ENCODE results near the gene OR6C76. TPM values are rescaled to one million over a fixed set of nuclear protein-coding genes. Genes with fewer than 3 reads are reported as not detected.
"Not testable (repeated sequence)": the region's sequence is repeated elsewhere in the genome, so short reads cannot be mapped to it uniquely, and the experiment has no call there.

Gene OR6C76
- total RNA-seq: under 1 TPM in 1 of 8 experiments, not detected in 7; 0.33 TPM

DNA sequence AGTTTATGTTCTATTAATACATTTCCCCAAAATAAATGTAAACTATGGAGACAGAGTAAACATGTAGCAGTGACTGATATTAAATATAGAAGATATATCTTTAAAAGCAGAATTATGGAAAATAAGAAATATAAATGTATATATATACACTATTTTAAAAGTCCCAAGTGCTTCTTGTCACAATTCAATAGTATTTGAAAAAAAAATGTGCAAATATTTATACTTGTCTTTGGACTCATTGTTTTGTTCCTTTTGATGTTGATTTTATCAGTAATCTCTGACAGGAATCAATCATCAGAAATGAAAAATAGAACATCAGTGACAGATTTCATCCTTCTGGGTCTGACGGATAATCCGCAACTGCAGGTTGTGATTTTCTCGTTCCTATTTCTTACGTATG, at the start of gene OR6C76:
TSS of gene OR6C76 (plus strand) at position 301 of the 400 bp plus-strand sequence. CDS start at position 301, 0 bp downstream.
- WGBS, 10 experiments: 47 to 100% (median 94%) methylated on average over 1 to 4 of the region's 4 CpGs; no CpG with 5 or more reads in 1 of the 10 experiments
- Histone ChIP-seq H3K27ac (no peak within 1 kb of the TSS), H3K4me3 (no peak within 1 kb of the TSS), H3K4me1 (replicated peaks in 1 of 2) (no peaks in the 10 kb centered on the region)
- no peak for ATAC-seq (replicated peaks in 6 of 8)
- in situ Hi-C loops (cut with MboI; ENCODE audit: low pct_unique_long_range_greater_than_20kb in 2 of 9, low sequenced_read_pairs in 9 of 9, unreplicated experiment in 9 of 9): no loop called here

DNA sequence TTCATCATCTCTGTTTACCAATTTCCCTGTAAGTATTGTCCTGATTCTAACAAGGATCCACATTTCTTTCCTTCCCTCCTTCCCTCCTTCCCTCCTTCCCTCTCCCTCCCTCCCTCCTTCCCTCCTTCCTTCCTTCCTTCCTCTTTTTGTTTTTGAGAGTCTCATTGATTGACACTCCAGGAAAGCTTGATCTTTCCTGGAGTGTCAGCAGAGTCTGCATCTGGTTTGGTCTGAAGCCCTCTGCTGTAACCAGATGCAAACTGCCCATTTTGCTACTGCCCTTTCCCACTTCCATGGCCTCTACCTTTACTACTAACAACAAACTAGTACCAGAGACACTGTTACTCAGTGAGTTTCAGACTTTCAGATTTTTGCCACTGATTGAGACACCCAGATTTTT, 40.2 kb upstream of the OR6C76 start:
- ATAC-seq (replicated peaks in 6 of 8): no peak
- in situ Hi-C loops (cut with MboI; ENCODE audit: low pct_unique_long_range_greater_than_20kb in 2 of 9, low sequenced_read_pairs in 9 of 9, unreplicated experiment in 9 of 9): no loop called here

DNA sequence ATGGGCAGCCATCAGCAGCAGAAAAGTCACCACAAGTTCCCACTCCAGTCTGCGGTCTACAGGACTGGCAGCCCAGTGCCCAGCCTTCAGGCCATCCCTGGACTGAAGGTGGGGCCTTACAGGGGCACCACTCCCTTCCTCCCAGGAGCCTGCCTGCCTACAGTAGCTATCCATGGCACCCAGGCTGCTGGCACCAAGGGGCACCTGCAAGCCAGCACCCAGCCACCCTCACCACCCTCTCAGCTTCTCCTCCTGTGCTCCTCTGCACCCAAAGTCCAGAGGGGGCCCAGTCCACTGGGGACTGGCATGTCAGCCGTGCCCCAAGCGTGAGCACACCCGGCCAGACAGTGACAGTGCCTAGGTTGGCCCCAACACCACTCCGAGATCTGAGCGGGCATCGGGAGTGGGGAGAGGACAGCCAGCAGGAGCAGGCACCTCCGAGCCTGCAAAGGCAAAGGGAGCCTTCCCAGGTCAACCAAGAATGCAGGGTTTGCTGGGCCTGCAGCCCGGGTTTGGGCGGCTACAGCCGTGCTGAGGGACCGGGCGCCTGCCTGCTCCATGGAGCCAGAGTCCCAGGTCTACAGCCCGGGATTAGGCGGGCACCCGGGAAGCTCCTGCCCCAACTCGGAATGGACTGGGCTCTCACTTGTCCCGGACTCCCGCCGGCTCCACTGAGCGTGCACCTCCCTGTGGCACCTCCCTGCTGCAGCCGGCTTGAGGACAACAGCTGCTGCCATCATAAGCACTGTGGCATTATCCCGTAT, 33.8 kb upstream of the OR6C76 start:
- 10 to 100% (median 63%) methylated on average over 1 to 8 of the region's 23 CpGs; no CpG with 5 or more reads in 4 of the 10 experiments for WGBS, 10 experiments
- no peak for ATAC-seq (replicated peaks in 6 of 8)

More for the DNA sequence above, 40.2 kb upstream of the OR6C76 start:
- Histone ChIP-seq H3K4me3 (no peak overlapping the region), H3K4me1 (replicated peaks in 1 of 2) (no peaks in the 10 kb centered on the region), H3K27ac (no peak overlapping the region)

DNA sequence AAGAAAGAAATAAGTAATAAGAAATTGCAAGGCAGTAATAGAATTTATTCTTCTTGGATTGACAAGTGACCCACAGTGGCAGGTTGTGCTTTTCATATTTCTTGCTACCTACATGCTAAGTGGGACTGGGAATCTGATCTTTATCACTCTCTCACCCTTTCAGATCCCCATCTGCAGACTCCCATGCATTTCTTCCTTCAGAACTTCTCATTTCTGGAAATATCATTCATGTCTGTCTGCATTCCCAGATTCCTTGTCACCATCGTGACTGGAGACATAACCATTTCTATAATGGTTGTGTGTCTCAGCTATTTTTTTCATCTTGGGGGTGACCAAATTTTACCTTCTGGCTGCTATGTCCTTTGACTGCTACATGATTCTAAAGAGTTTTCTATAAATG, 29.7 kb upstream of the OR6C76 start:
- no peak for ATAC-seq (replicated peaks in 6 of 8)
- Histone ChIP-seq H3K4me3 (no peak overlapping the region), H3K27ac (no peak overlapping the region), H3K4me1 (replicated peaks in 1 of 2) (no peaks in the 10 kb centered on the region)
- 0 to 100% (median 61%) methylated on average over 1 of the region's 1 CpG; no CpG with 5 or more reads in 2 of the 10 experiments for WGBS, 10 experiments
- in situ Hi-C loops (cut with MboI; ENCODE audit: low pct_unique_long_range_greater_than_20kb in 2 of 9, low sequenced_read_pairs in 9 of 9, unreplicated experiment in 9 of 9): no loop called here

More for the DNA sequence above, 33.8 kb upstream of the OR6C76 start:
- no peak overlapping the region for H3K27ac ChIP-seq
- in situ Hi-C loops (cut with MboI; ENCODE audit: low pct_unique_long_range_greater_than_20kb in 2 of 9, low sequenced_read_pairs in 9 of 9, unreplicated experiment in 9 of 9): no loop called here
- H3K4me3 ChIP-seq: no peak overlapping the region
- no peaks in the 10 kb centered on the region for H3K4me1 ChIP-seq (replicated peaks in 1 of 2)

DNA sequence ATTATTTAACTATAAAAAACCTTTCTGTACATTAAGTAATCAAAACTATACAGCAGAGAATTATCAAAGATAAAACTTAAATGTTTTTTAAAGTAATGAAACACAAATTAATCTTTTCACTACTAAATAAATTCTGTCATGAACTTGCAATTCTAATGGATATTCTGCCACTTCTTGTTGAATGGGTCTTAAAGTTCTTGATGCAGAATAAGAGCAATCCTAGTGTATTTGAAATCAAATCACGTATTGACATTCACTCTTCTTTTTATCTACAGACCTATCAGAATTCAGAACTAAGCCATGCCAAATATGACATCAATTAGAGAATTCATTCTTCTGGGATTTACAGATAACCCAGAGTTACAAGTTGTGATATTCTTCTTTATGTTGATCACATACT, 25.8 kb upstream of the OR6C76 start, which contains the start of gene OR6C65:
TSS of gene OR6C65 (plus strand) at position 301 of the 400 bp plus-strand sequence. CDS start at position 301, 0 bp downstream.
- no peak within 1 kb of the TSS for H3K4me3 ChIP-seq
- H3K27ac ChIP-seq: no peak within 1 kb of the TSS
- in situ Hi-C loops (cut with MboI; ENCODE audit: low pct_unique_long_range_greater_than_20kb in 2 of 9, low sequenced_read_pairs in 9 of 9, unreplicated experiment in 9 of 9): no loop called here
- H3K4me1 ChIP-seq (replicated peaks in 1 of 2): no peaks in the 10 kb centered on the region
- 0 to 100% (median 80%) methylated on average over 1 of the region's 1 CpG; no CpG with 5 or more reads in 1 of the 10 experiments for WGBS, 10 experiments
- ATAC-seq (replicated peaks in 6 of 8): no peak

DNA sequence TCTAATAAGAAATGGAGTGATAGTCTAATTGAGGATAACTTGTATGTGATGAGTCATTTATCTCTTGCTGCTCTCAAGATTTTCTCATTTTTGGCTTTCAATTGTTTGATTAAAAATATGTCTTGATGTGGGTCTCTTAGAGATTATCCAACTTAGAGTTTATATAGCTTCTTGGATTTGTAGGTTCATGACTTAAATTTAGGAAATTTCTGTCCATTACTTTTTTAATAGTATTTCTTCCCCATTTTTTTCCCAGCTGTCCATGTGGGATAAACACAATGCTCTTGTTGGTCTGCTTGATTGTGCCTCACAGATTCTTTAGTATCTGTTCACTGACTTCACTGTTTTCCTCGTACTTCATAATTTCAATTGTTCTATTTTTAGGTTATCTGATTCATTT, 18.2 kb upstream of the OR6C76 start:
- H3K4me3 ChIP-seq: no peak overlapping the region
- in situ Hi-C loops (cut with MboI; ENCODE audit: low pct_unique_long_range_greater_than_20kb in 2 of 9, low sequenced_read_pairs in 9 of 9, unreplicated experiment in 9 of 9): no loop called here
- 0 to 100% (median 79%) methylated on average over 1 of the region's 1 CpG; no CpG with 5 or more reads in 1 of the 10 experiments for WGBS, 10 experiments
- H3K4me1 ChIP-seq (replicated peaks in 1 of 2): no peaks in the 10 kb centered on the region
- ATAC-seq (replicated peaks in 6 of 8): no peak
- no peak overlapping the region for H3K27ac ChIP-seq

DNA sequence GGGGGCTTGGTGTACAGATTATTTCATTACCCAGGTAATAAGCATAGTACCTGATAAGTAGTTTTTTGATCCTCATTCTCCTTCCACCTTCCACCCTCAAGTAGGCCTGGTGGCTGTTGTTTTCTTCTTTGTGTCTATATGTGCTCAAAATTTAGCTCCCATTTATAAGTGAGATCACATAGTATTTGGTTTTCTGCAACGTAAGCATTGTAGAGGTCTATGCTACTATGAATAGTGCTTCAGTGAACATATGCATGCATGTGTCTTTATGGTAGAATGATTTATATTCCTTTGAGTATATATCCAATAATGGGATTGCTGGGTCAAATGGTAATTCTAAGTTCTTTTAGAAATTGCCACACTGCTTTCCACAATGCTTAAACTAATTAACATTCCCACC, 16.9 kb upstream of the OR6C76 start:
- H3K4me1 ChIP-seq (replicated peaks in 1 of 2); H3K27ac ChIP-seq; in situ Hi-C loops (cut with MboI; ENCODE audit: low pct_unique_long_range_greater_than_20kb in 2 of 9, low sequenced_read_pairs in 9 of 9, unreplicated experiment in 9 of 9); ATAC-seq (replicated peaks in 6 of 8); H3K4me3 ChIP-seq: not testable (repeated sequence)
- WGBS, 10 experiments: 14 to 100% (median 92%) methylated on average over 1 of the region's 1 CpG; no CpG with 5 or more reads in 3 of the 10 experiments

DNA sequence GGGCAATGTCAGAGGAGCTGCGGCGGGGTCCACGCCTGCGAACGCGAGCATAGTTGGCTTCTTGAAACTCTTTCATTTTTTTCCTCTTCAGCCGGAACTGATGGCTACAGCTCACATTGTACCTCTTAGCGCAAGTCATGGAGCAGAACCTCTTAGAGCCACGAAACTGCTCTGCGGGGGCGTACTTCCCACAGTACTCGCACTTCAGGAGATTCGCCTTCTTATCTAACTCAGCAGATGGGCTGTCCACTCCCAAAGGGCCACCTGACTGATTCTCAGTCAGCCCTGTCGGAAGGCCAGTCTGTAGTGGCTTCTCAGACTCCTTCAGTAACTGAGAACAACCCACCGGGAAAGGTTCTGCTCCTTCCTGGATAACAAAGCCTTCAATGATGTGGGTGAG, 13.9 kb upstream of the OR6C76 start:
- H3K4me1 ChIP-seq (replicated peaks in 1 of 2); ATAC-seq (replicated peaks in 6 of 8); H3K4me3 ChIP-seq; H3K27ac ChIP-seq; in situ Hi-C loops (cut with MboI; ENCODE audit: low pct_unique_long_range_greater_than_20kb in 2 of 9, low sequenced_read_pairs in 9 of 9, unreplicated experiment in 9 of 9): not testable (repeated sequence)
- 60 to 100% methylated on average over 1 of the region's 15 CpGs; no CpG with 5 or more reads in 8 of the 10 experiments for WGBS, 10 experiments

DNA sequence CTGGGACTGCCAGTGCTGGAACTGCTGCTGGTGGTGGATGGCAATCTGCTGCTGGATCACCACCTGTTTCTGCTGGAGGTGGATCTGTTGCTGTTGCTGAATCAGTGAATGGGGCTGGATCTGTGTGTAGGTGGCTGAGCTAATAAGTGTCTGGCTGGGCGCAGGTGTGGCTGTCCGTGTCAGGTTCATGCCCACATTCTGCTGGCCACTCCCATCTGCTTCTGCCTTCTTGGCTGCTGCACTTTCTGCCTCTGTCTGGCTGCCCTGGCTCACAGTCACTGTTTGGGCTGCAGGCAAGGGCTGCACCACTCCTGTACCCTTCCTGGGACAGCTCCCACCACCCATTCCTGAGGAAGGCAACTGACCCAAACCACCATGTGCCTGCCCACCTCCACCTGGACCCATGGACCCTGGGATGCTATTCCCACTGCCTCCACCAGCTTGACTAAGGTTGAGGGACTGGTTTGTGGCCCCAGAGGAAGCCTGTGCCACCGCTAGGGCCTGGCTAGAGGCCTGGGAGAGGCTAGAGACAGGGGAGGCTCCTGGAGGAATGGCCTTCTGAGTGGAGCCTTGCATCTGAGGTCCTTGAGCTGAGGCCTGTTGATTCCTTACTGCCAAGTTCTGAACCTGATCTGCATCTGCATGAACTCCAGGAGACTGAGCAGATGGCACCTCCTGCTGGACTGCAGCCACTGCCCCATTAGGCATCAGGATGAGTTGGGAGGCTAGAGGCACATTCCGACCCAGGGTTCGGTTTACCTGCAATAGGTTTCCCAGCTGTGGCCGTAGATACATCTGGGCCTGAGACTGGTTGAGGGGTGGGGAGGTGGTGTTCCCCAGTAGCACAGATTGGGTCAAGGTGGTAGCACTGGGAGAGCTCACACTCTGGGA, 12.3 kb upstream of the OR6C76 start:
- WGBS, 10 experiments: no CpG with 5 or more reads among the region's 6 CpGs
- H3K27ac ChIP-seq; H3K4me1 ChIP-seq (replicated peaks in 1 of 2); H3K4me3 ChIP-seq; in situ Hi-C loops (cut with MboI; ENCODE audit: low pct_unique_long_range_greater_than_20kb in 2 of 9, low sequenced_read_pairs in 9 of 9, unreplicated experiment in 9 of 9): not testable (repeated sequence)
- peak in 1 of 8 experiments; percentile 30 for ATAC-seq (replicated peaks in 6 of 8)

DNA sequence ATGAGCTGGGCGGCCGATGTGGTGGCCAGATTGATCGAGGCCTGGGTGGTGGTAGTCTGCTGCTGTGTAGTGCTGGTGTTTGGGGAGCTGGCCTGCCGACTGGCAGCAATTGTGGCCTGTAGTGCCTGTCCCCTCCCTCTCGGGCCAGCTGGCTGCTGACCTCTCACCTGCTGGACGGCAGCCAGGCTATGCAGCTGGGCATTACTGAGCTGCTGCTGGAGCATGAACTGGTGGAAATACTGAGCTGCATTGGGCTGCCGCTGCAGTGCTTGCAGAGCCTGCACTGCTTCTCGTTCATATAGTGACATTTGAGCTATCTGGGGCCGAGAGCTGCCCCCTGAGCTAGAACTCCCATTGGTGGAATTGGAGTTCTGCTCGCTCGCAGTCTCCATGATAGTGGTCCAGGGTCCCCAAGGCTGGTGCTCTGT, 11.6 kb upstream of the OR6C76 start:
- H3K4me3 ChIP-seq; in situ Hi-C loops (cut with MboI; ENCODE audit: low pct_unique_long_range_greater_than_20kb in 2 of 9, low sequenced_read_pairs in 9 of 9, unreplicated experiment in 9 of 9); H3K4me1 ChIP-seq (replicated peaks in 1 of 2); H3K27ac ChIP-seq: not testable (repeated sequence)
- no CpG with 5 or more reads among the region's 11 CpGs for WGBS, 10 experiments
- ATAC-seq (replicated peaks in 6 of 8): peak in 3 of 8 experiments; percentile 36 to 68 (median 47)

DNA sequence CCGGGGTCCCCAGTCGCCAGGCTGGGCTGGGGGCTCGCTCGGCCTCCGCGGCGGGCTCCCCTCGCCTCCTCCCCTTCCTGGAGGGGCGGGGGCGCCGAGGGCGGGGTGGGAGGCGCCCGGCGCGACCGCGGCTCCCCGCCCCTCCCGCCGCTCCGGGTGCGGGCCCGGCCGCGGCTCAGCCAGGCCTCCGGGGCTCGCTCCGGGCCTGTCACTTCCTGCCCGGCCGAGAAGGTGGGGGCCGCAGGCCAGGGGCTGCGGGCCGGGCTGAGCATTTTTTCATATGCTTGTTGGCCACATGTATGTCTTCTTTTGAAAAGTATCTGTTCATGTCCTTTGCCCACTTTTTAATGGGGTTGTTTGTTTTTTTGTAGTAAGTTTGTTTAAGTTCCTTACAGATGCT, 11.2 kb upstream of the OR6C76 start:
- H3K4me1 ChIP-seq (replicated peaks in 1 of 2); in situ Hi-C loops (cut with MboI; ENCODE audit: low pct_unique_long_range_greater_than_20kb in 2 of 9, low sequenced_read_pairs in 9 of 9, unreplicated experiment in 9 of 9); H3K4me3 ChIP-seq; H3K27ac ChIP-seq: not testable (repeated sequence)
- ATAC-seq (replicated peaks in 6 of 8): peak; percentile 83 to 97 (median 90)
- WGBS, 10 experiments: 0% methylated on average over 1 of the region's 34 CpGs; no CpG with 5 or more reads in 9 of the 10 experiments

DNA sequence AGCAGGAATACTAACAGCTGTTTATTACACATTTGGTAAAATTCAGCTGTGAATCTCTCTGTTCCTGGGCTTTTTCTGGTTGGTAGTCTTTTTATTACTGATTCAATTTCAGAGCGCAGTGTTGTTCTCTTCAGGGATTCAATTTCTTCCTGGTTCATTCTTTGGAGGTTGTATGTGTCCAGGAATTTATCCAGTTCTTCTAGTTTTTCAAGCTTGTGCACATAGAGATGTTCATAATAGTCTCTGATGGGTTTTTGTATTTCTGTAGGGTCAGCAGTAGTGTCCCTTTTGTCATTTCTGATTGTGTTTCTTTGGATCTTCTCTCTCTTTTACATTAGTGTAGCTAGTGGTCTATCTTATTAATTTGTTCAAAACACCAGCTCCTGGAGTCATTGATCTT, 9.1 kb upstream of the OR6C76 start:
- ATAC-seq (replicated peaks in 6 of 8): no peak
- in situ Hi-C loops (cut with MboI; ENCODE audit: low pct_unique_long_range_greater_than_20kb in 2 of 9, low sequenced_read_pairs in 9 of 9, unreplicated experiment in 9 of 9): no loop called here
- WGBS, 10 experiments: 18 to 100% (median 100%) methylated on average over 1 of the region's 1 CpG; no CpG with 5 or more reads in 3 of the 10 experiments

More for the DNA sequence above, 9.1 kb upstream of the OR6C76 start:
- Histone ChIP-seq H3K4me3 (no peak overlapping the region), H3K27ac (no peak overlapping the region), H3K4me1 (replicated peaks in 1 of 2) (no peaks in the 10 kb centered on the region)

Measured in motor neuron (in vitro differentiated cells).